ENCODE measurements around the gene COL11A1.

COL11A1 gene

DNA sequence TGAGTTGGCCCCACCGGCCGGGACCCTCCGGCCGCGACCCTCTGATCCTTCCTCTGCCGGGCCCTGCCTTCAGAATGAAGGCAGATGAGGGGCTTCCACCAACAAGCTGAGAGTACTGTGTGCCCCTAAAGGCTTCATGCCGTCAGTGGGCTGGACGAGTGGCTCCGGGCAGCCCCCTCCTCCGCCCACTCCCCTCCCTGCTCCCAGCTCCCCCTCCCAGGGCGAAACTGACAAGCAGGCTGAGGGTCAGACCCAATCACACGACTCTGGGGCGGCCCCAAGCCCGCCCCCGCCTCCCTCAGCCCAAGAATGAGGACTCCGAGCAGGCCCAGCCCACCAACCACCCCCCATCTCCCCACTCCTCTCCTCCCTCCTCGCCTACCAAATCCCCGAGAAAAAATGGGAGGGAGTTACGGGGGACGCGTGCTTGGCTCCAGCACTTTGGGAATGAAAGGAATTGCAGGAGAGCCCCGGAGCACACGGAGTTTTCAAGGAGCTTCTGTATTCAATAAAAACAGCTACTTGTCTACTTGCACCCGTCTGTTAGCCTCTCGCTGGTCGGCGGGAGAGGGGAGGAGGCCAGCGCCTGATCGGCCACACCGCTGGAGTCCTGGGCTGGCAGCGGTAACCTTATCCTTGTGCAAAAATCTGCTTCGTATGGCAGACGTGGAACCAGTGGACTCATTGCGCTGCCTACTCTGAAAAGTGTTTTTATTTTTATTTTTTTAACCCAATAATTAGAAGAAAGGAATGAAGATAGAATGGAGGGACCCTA lies at the start of gene COL11A1:
COL11A1 (minus strand) TSS at position 147 of the 775 bp plus-strand sequence. CDS start 344 bp downstream, outside the sequence.
- intact Hi-C loops (cut with DNase I; ENCODE audit: low total_unique reads), result loop anchor here (5.0 kb wide), 1 partner anchor 404 kb away; no protein-coding TSS in a partner anchor
- peaks cover 0 to 7% of the 10 kb centered on the region in 2 donors for H3K27me3 ChIP-seq
- peaks cover 0 to 27% (median 17%) of the 10 kb centered on the region in 4 donors for H3K4me1 ChIP-seq
- peak within 1 kb of the TSS; percentile 44 to 47 for H3K4me3 ChIP-seq
- H3K9me3 ChIP-seq, result no peaks in the 10 kb centered on the region
- TF ChIP-seq, protein P1, sequence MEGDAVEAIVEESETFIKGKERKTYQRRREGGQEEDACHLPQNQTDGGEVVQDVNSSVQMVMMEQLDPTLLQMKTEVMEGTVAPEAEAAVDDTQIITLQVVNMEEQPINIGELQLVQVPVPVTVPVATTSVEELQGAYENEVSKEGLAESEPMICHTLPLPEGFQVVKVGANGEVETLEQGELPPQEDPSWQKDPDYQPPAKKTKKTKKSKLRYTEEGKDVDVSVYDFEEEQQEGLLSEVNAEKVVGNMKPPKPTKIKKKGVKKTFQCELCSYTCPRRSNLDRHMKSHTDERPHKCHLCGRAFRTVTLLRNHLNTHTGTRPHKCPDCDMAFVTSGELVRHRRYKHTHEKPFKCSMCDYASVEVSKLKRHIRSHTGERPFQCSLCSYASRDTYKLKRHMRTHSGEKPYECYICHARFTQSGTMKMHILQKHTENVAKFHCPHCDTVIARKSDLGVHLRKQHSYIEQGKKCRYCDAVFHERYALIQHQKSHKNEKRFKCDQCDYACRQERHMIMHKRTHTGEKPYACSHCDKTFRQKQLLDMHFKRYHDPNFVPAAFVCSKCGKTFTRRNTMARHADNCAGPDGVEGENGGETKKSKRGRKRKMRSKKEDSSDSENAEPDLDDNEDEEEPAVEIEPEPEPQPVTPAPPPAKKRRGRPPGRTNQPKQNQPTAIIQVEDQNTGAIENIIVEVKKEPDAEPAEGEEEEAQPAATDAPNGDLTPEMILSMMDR (IDR thresholded peaks at IDR 0.05), result no peak
- H3K27ac ChIP-seq, result no peak within 1 kb of the TSS
- no peaks in the 10 kb centered on the region for H3K36me3 ChIP-seq
- no peak for DNase-seq

GRCh38 chr1:103156966-103157365 lies 48.6 kb upstream of the COL11A1 start:
- intact Hi-C loops (cut with DNase I; ENCODE audit: low total_unique reads), result no loop called here
- H3K4me3 ChIP-seq, result no peak overlapping the region
- H3K27ac ChIP-seq, result no peak overlapping the region
- H3K4me1 ChIP-seq, result no peaks in the 10 kb centered on the region
- no peak for DNase-seq
- H3K36me3 ChIP-seq, result no peaks in the 10 kb centered on the region
- no peaks in the 10 kb centered on the region for H3K9me3 ChIP-seq
- TF ChIP-seq, protein P1 (IDR thresholded peaks at IDR 0.05), result no peak
- H3K27me3 ChIP-seq, result no peaks in the 10 kb centered on the region

GRCh38 chr1:103146166-103146565 lies 37.8 kb upstream of the COL11A1 start:
- intact Hi-C loops (cut with DNase I; ENCODE audit: low total_unique reads), result no loop called here
- Histone ChIP-seq H3K9me3 (no peaks in the 10 kb centered on the region), H3K4me1 (no peaks in the 10 kb centered on the region), H3K4me3 (no peak overlapping the region), H3K27ac (no peak overlapping the region), H3K36me3 (no peaks in the 10 kb centered on the region), H3K27me3 (no peaks in the 10 kb centered on the region)
- TF ChIP-seq, protein P1 (IDR thresholded peaks at IDR 0.05), result no peak
- DNase-seq, result no peak

GRCh38 chr1:103145449-103145848 lies 37.1 kb upstream of the COL11A1 start:
- TF ChIP-seq, protein P1 (IDR thresholded peaks at IDR 0.05), result no peak
- intact Hi-C loops (cut with DNase I; ENCODE audit: low total_unique reads), result no loop called here
- DNase-seq, result no peak
- H3K9me3 ChIP-seq, result no peaks in the 10 kb centered on the region
- no peak overlapping the region for H3K27ac ChIP-seq
- no peaks in the 10 kb centered on the region for H3K36me3 ChIP-seq
- H3K4me1 ChIP-seq, result no peaks in the 10 kb centered on the region
- no peaks in the 10 kb centered on the region for H3K27me3 ChIP-seq
- no peak overlapping the region for H3K4me3 ChIP-seq

GRCh38 chr1:103144681-103145080 lies 36.4 kb upstream of the COL11A1 start:
- intact Hi-C loops (cut with DNase I; ENCODE audit: low total_unique reads), result no loop called here
- Histone ChIP-seq H3K27me3 (no peaks in the 10 kb centered on the region), H3K9me3 (no peaks in the 10 kb centered on the region), H3K4me3 (no peak overlapping the region), H3K4me1 (no peaks in the 10 kb centered on the region), H3K27ac (no peak overlapping the region), H3K36me3 (no peaks in the 10 kb centered on the region)
- no peak for DNase-seq
- TF ChIP-seq, protein P1 (IDR thresholded peaks at IDR 0.05), result no peak

All from tibial artery (tissue), 4 donors.